IMR-90 (cell line): ENCODE data around the gene ADPRS. TPM values are rescaled to one million over a fixed set of nuclear protein-coding genes. Genes with fewer than 3 reads are reported as not detected.

ENCODE experiments used
- ATAC-seq: fragments of 200-7000 bp; cut with Tn5 transposase; 2 replicates; pipeline ENCODE4 v1.9.1; 2020; ENCODE audit warnings: low read depth, mild to moderate bottlenecking, moderate library complexity
- BruUV-seq: library from RNA; stranded (reverse); fragments of 400-500 nt; replicated peaks from 2 replicates; lab custom pipeline; 2021; lab: Mats Ljungman, UMichigan
- CTCF ChIA-PET: fragments of 300-600 bp; formaldehyde crosslinking; extraction: SDS; loops from one replicate; lab custom pipeline; 2021; ENCODE audit warnings: antibody characterized with exemption; lab: Yijun Ruan, JAX
- POLR2A ChIA-PET: fragments of 300-600 bp; sonication (Branson Sonifier 250); formaldehyde crosslinking; loops from one replicate; lab custom pipeline; 2022; ENCODE audit warnings: antibody characterized with exemption; ENCODE audit not compliant: unreplicated experiment; lab: Charles Lee
- DNase-seq: peaks from one replicate; pipeline ENCODE4 v3.0.0; 2013
- H2AFZ ChIP-seq: replicated peaks from 2 replicates; pipeline ENCODE3; 2013; ENCODE audit warnings: low read length, mild to moderate bottlenecking; ENCODE audit not compliant: poor library complexity
- H2AK5ac ChIP-seq: 2 replicates; pipeline ENCODE4 v1.6.1; 2013; ENCODE audit warnings: low read depth, low read length, inconsistent platforms
- H2AK9ac ChIP-seq: replicated peaks from 2 replicates; pipeline ENCODE3; 2013; ENCODE audit warnings: mild to moderate bottlenecking, low read depth, low read length, moderate library complexity; ENCODE audit not compliant: poor library complexity
- H2BK120ac ChIP-seq: 2 replicates; pipeline ENCODE4 v1.6.1; 2013; ENCODE audit warnings: low read depth, low read length, inconsistent platforms
- H2BK15ac ChIP-seq: 3 replicates; pipeline ENCODE4 v1.6.1; 2013; ENCODE audit warnings: low read depth, low read length, inconsistent platforms
- H2BK20ac ChIP-seq: 2 replicates; pipeline ENCODE4 v1.6.1; 2013; ENCODE audit warnings: low read depth, mild to moderate bottlenecking, inconsistent platforms, low read length, moderate library complexity
- H2BK5ac ChIP-seq: 2 replicates; pipeline ENCODE4 v1.6.1; 2013; ENCODE audit warnings: mild to moderate bottlenecking, low read depth, low read length, inconsistent platforms; ENCODE audit not compliant: poor library complexity, severe bottlenecking
- H3K14ac ChIP-seq: replicated peaks from 2 replicates; pipeline ENCODE4 v1.6.1; 2013; ENCODE audit warnings: low read depth, low read length, inconsistent platforms
- H3K18ac ChIP-seq: 2 replicates; pipeline ENCODE4 v1.6.1; 2013; ENCODE audit warnings: low read depth, low read length, control low read depth
- H3K23ac ChIP-seq: 2 replicates; pipeline ENCODE4 v1.6.1; 2013; ENCODE audit warnings: low read depth, low read length, inconsistent platforms
- H3K27ac ChIP-seq: 2 replicates; pipeline ENCODE4 v1.5.1; 2013; ENCODE audit warnings: mild to moderate bottlenecking, control low read depth, low read length; ENCODE audit not compliant: insufficient read depth
- H3K27me3 ChIP-seq: 2 replicates; pipeline ENCODE4 v1.6.1; 2013; ENCODE audit warnings: low read length; ENCODE audit not compliant: control insufficient read depth, insufficient read depth
- H3K36me3 ChIP-seq: 2 replicates; pipeline ENCODE4 v1.6.1; 2013; ENCODE audit warnings: low read length, mixed read lengths; ENCODE audit not compliant: control insufficient read depth, insufficient read depth
- H3K4ac ChIP-seq: 2 replicates; pipeline ENCODE4 v1.6.1; 2013; ENCODE audit warnings: low read depth, low read length, inconsistent platforms
- H3K4me1 ChIP-seq: 2 replicates; pipeline ENCODE4 v1.6.1; 2013; ENCODE audit warnings: low read length, mixed read lengths; ENCODE audit not compliant: control insufficient read depth, insufficient read depth
- H3K4me2 ChIP-seq: 2 replicates; pipeline ENCODE4 v1.6.1; 2013; ENCODE audit warnings: low read depth, mild to moderate bottlenecking, control low read depth, low read length, moderate library complexity
- H3K4me3 ChIP-seq: 2 replicates; pipeline ENCODE4 v1.5.1; 2013; ENCODE audit warnings: low read depth, mild to moderate bottlenecking, control low read depth, low read length, moderate library complexity; ENCODE audit not compliant: insufficient read depth
- H3K56ac ChIP-seq: 2 replicates; pipeline ENCODE4 v1.6.1; 2013; ENCODE audit warnings: low read length, inconsistent platforms; ENCODE audit not compliant: insufficient read depth; ENCODE audit errors: extremely low read depth
- H3K79me1 ChIP-seq, 2 experiments: 2 replicates each; pipeline ENCODE4 v1.6.1; 2013; ENCODE audit warnings: low read length in 2 of 2, inconsistent platforms in 1 of 2, low read depth in 1 of 2
- H3K9ac ChIP-seq: 2 replicates; pipeline ENCODE4 v1.6.1; 2013; ENCODE audit warnings: low read depth, low read length, control low read depth
- H3K9me1 ChIP-seq: 2 replicates; pipeline ENCODE4 v1.6.1; 2013; ENCODE audit warnings: low read length, inconsistent platforms; ENCODE audit not compliant: insufficient read depth
- H3K9me3 ChIP-seq: 2 replicates; pipeline ENCODE4 v1.6.1; 2013; ENCODE audit warnings: low read length; ENCODE audit not compliant: control insufficient read depth, insufficient read depth
- H4K20me1 ChIP-seq: 2 replicates; pipeline ENCODE4 v1.6.1; 2013; ENCODE audit warnings: low read length, inconsistent platforms; ENCODE audit not compliant: insufficient read depth
- H4K5ac ChIP-seq: 2 replicates; pipeline ENCODE4 v1.6.1; 2013; ENCODE audit warnings: mild to moderate bottlenecking, low read depth, low read length, control low read depth
- H4K8ac ChIP-seq, 2 experiments: 2 replicates each; pipeline ENCODE4 v1.6.1; 2013; ENCODE audit warnings: low read depth in 2 of 2, low read length in 2 of 2, control low read depth in 1 of 2, inconsistent platforms in 1 of 2
- H4K91ac ChIP-seq: 2 replicates; pipeline ENCODE4 v1.6.1; 2013; ENCODE audit warnings: low read depth, low read length, inconsistent platforms; ENCODE audit not compliant: insufficient read depth
- BHLHE40 ChIP-seq: fragments of 150-350 bp; IDR thresholded peaks from 2 replicates; pipeline ENCODE4 v1.6.1; 2016; ENCODE audit warnings: mild to moderate bottlenecking, low read depth, low read length
- CHD1 ChIP-seq: IDR thresholded peaks from 2 replicates; pipeline ENCODE4 v1.6.1; 2012; ENCODE audit warnings: low read depth, low read length, improper control_type of control experiment
- MAZ ChIP-seq: IDR thresholded peaks from 2 replicates; pipeline ENCODE4 v1.6.1; 2012; ENCODE audit warnings: low read depth, mild to moderate bottlenecking, low read length, improper control_type of control experiment, moderate library complexity, borderline replicate concordance
- RCOR1 ChIP-seq: IDR thresholded peaks from 2 replicates; pipeline ENCODE4 v1.6.1; 2012; ENCODE audit warnings: mild to moderate bottlenecking, low read length, improper control_type of control experiment; ENCODE audit not compliant: insufficient replicate concordance
- RFX5 ChIP-seq: IDR thresholded peaks from 2 replicates; pipeline ENCODE4 v1.8.0; 2012; ENCODE audit warnings: low read depth, mild to moderate bottlenecking, low read length, moderate library complexity
- WGBS, 2 experiments: methylation state at CpG; one replicate each; pipeline versions ENCODE4 v1.1.5 to v1.1.7; 2013; ENCODE audit warnings: missing lambda C conversion rate in 2 of 2; ENCODE audit not compliant: insufficient read length in 1 of 2; ENCODE audit errors: extremely low coverage in 2 of 2; 5-methylcytosine and 5-hydroxymethylcytosine counted together
- dilution Hi-C: fragments of 300-500 bp; cut with HindIII; formaldehyde crosslinking; loops from one replicate; pipeline ENCODE4 v1.14.3; 2018; ENCODE audit warnings: low sequenced_read_pairs; ENCODE audit not compliant: unreplicated experiment
- in situ Hi-C: fragments of 300-500 bp; cut with MboI; formaldehyde crosslinking; loops from 3 replicates; pipeline ENCODE4 v1.14.3; 2019; ENCODE audit warnings: low sequenced_read_pairs, inconsistent platforms, mixed read lengths
- intact Hi-C: fragments of 100-400 bp; cut with micrococcal nuclease; formaldehyde crosslinking; loops from 2 replicates; pipeline ENCODE4 v1.10.0; 2022
- polyA plus RNA-seq, 3 experiments: library from polyadenylated mRNA; depleted of rRNA; stranded (reverse); fragments of >200 nt; gene quantifications; 2 replicates each; pipeline ENCODE4 v1.2.3, GENCODE V29; 2012; ENCODE audit warnings: low replicate concordance in 1 of 3
- total RNA-seq: library from RNA; depleted of rRNA; stranded (reverse); fragments of >200 nt; gene quantifications from 2 replicates; pipeline ENCODE4 v1.2.3, GENCODE V29; 2012
- TF ChIP-seq, protein P1 (sequence below): conservative IDR thresholded peaks from 2 replicates; pipeline ENCODE4 v1.5.1; 2012; ENCODE audit warnings: mild to moderate bottlenecking, low read depth, low read length, improper control_type of control experiment
- TF ChIP-seq, protein P2 (sequence below): fragments of 150-350 bp; IDR thresholded peaks from 2 replicates; pipeline ENCODE4 v1.6.1; 2017; ENCODE audit warnings: mild to moderate bottlenecking, antibody characterized with exemption, low read length, low read depth

ADPRS gene
- total and polyA plus RNA-seq, 2 of the 4 experiments (the other 2 are of a cell fraction), result 31.0 to 37.2 TPM

DNA sequence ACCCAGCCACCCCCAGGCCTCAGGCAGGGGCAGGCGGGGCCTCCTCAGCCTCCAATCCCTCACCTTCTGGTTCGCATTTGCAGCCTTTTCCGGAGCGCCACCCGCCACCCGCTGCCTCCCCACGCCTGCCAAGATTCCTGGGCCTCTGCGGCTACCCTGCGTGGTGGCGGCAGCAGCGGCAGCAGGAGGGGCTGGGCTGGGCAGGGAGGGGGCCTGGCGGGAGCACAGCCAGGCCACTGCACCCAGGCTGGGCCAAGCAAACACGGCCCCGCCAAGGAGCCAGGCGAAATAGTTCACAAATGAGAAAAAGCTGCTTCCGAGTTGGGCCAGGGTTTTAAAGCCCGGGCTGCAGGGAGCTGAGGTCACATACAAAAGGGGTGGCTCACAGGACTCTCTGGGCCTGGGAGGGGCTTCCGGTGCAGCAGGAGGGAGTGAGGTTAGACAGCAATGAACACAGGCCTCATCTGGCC, 26.5 kb downstream of the ADPRS start:
- POLR2A ChIA-PET, result no interaction called here
- H2BK120ac ChIP-seq, result peak overlapping the region; percentile 20

More for the DNA sequence above, 26.5 kb downstream of the ADPRS start:
- TF ChIP-seq BHLHE40 (no peak), CHD1 (no peak), MAZ (peak; percentile 23; the same call in 1 of the 2 replicates), RCOR1 (no peak), RFX5 (no peak)
- TF ChIP-seq, protein P1, sequence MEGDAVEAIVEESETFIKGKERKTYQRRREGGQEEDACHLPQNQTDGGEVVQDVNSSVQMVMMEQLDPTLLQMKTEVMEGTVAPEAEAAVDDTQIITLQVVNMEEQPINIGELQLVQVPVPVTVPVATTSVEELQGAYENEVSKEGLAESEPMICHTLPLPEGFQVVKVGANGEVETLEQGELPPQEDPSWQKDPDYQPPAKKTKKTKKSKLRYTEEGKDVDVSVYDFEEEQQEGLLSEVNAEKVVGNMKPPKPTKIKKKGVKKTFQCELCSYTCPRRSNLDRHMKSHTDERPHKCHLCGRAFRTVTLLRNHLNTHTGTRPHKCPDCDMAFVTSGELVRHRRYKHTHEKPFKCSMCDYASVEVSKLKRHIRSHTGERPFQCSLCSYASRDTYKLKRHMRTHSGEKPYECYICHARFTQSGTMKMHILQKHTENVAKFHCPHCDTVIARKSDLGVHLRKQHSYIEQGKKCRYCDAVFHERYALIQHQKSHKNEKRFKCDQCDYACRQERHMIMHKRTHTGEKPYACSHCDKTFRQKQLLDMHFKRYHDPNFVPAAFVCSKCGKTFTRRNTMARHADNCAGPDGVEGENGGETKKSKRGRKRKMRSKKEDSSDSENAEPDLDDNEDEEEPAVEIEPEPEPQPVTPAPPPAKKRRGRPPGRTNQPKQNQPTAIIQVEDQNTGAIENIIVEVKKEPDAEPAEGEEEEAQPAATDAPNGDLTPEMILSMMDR, result no peak
- TF ChIP-seq, protein P2, sequence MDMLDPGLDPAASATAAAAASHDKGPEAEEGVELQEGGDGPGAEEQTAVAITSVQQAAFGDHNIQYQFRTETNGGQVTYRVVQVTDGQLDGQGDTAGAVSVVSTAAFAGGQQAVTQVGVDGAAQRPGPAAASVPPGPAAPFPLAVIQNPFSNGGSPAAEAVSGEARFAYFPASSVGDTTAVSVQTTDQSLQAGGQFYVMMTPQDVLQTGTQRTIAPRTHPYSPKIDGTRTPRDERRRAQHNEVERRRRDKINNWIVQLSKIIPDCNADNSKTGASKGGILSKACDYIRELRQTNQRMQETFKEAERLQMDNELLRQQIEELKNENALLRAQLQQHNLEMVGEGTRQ, result no peak
- Histone ChIP-seq H2AK5ac (no peak overlapping the region), H2AFZ (peak overlapping the region; percentile 86), H3K27ac (peak overlapping the region; percentile 7), H3K79me1 (no peaks in the 10 kb centered on the region), H4K91ac (no peak overlapping the region; the same call in 1 of the 2 replicates), H4K20me1 (no peaks in the 10 kb centered on the region; the same call in 1 of the 2 replicates), H3K18ac (no peak overlapping the region), H3K4me2 (no peak overlapping the region), H3K9me3 (no peaks in the 10 kb centered on the region), H3K9ac (no peak overlapping the region), H4K8ac (peak overlapping the region; percentile 52 to 63; a peak in 3 of 4 replicates), H2AK9ac (peak overlapping the region; percentile 26), H3K4me1 (peaks cover 13% of the 10 kb centered on the region), H3K14ac (0 out of 2 replicates have a peak overlapping the region, but pooled peaks have one; percentile 2), H4K5ac (0 out of 2 replicates have a peak overlapping the region, but pooled peaks have one; percentile 1), H3K56ac (no peak overlapping the region), H3K23ac (no peak overlapping the region), H2BK20ac (no peak overlapping the region), H2BK15ac (no peak overlapping the region), H3K4me3 (no peak overlapping the region), H2BK5ac (no peak overlapping the region), H3K36me3 (no peaks in the 10 kb centered on the region), H3K4ac (peak overlapping the region; percentile 26; the same call in 1 of the 2 replicates), H3K9me1 (peaks cover 7% of the 10 kb centered on the region; the same call in 1 of the 2 replicates), H3K27me3 (no peaks in the 10 kb centered on the region)
- no TSS peak for BruUV-seq
- ATAC-seq (peak; percentile 64), DNase-seq (peak; percentile 37)
- intact Hi-C loops, result no loop called here
- CTCF ChIA-PET, result interaction anchor here (1.6 kb wide), 1 partner anchor 19 kb away, joined by 7 read pairs; no protein-coding TSS in a partner anchor
- dilution Hi-C loops, result no loop called here
- in situ Hi-C loops, result loop anchor here (25.0 kb wide), 1 partner anchor 297 kb away; no protein-coding TSS in a partner anchor
- 32% methylated on average over 8 of the region's 18 CpGs; no CpG with 5 or more reads in 1 of the 2 experiments for WGBS, 2 experiments
